Fibroblast of lung (primary cell): ENCODE results near the gene ACSS1. TPM values are rescaled to one million over a fixed set of nuclear protein-coding genes. Genes with fewer than 3 reads are reported as not detected.

Experiments
- DNase-seq, 2 donors: peaks; one replicate each; pipeline versions ENCODE4 v3.0.0 to v3.0.0-alpha.2; 2010; ENCODE audit warnings: low read depth in 2 of 2
- H2AFZ ChIP-seq: 2 replicates; pipeline ENCODE4 v1.5.1; 2012; ENCODE audit warnings: low read length, control low read depth, inconsistent platforms
- H3K27ac ChIP-seq: 2 replicates; pipeline ENCODE4 v1.5.1; 2011; ENCODE audit warnings: low read length, control low read depth; ENCODE audit not compliant: insufficient read depth
- H3K27me3 ChIP-seq: 2 replicates; pipeline ENCODE4 v1.5.1; 2011; ENCODE audit warnings: mild to moderate bottlenecking, low read length; ENCODE audit not compliant: control insufficient read depth, insufficient read depth
- H3K36me3 ChIP-seq: 2 replicates; pipeline ENCODE4 v1.5.1; 2011; ENCODE audit warnings: low read length; ENCODE audit not compliant: control insufficient read depth, insufficient read depth
- H3K4me1 ChIP-seq: 2 replicates; pipeline ENCODE4 v1.5.1; 2011; ENCODE audit warnings: low read length; ENCODE audit not compliant: control insufficient read depth, insufficient read depth; ENCODE audit errors: extremely low read depth
- H3K4me2 ChIP-seq: 2 replicates; pipeline ENCODE4 v1.5.1; 2011; ENCODE audit warnings: low read length, control low read depth; ENCODE audit not compliant: insufficient read depth; ENCODE audit errors: extremely low read depth
- H3K4me3 ChIP-seq, 4 experiments: fragments of 200-600 bp in 1 of 4; sonication (generic) in 1 of 4; replicated peaks in 1 of 4; 2 replicates each; pipeline ENCODE4 v1.5.1; 2011 to 2016; ENCODE audit warnings: low read length in 4 of 4, low read depth in 3 of 4, mild to moderate bottlenecking in 3 of 4, control low read depth in 2 of 4, inconsistent platforms in 1 of 4, mixed read lengths in 1 of 4; ENCODE audit not compliant: insufficient read depth in 1 of 4; ENCODE audit errors: control extremely low read depth in 1 of 4
- H3K79me2 ChIP-seq: 2 replicates; pipeline ENCODE4 v1.5.1; 2012; ENCODE audit warnings: mild to moderate bottlenecking, low read length, inconsistent platforms; ENCODE audit not compliant: control insufficient read depth, insufficient read depth
- H3K9ac ChIP-seq: 2 replicates; pipeline ENCODE4 v1.5.1; 2011; ENCODE audit warnings: mild to moderate bottlenecking, low read length, control low read depth; ENCODE audit not compliant: insufficient read depth
- H3K9me3 ChIP-seq: 2 replicates; pipeline ENCODE4 v1.5.1; 2012; ENCODE audit warnings: low read depth, low read length; ENCODE audit not compliant: control insufficient read depth, insufficient read depth
- H4K20me1 ChIP-seq: 2 replicates; pipeline ENCODE4 v1.5.1; 2011; ENCODE audit warnings: low read length; ENCODE audit not compliant: control insufficient read depth, insufficient read depth; ENCODE audit errors: extremely low read depth
- CTCF ChIP-seq, 2 donors: IDR thresholded peaks in 1 of 2; conservative IDR thresholded peaks in 1 of 2; 1 replicate in 1 of 2; 2 replicates in 1 of 2; pipeline ENCODE4 v1.5.1; 2011 to 2012; ENCODE audit warnings: low read length in 2 of 2, control low read depth in 1 of 2, inconsistent platforms in 1 of 2, low read depth in 1 of 2, mild to moderate bottlenecking in 1 of 2
- EZH2 ChIP-seq: IDR thresholded peaks from 2 replicates; pipeline ENCODE4 v1.5.1; 2012; ENCODE audit warnings: low read length, control low read depth, mild to moderate bottlenecking; ENCODE audit errors: missing control alignments
- polyA plus RNA-seq, 2 donors: library from polyadenylated mRNA; depleted of rRNA in 1 of 2; stranded (reverse) in 1 of 2; unstranded in 1 of 2; fragments of >200 nt; gene quantifications; 2 replicates each; pipeline ENCODE4 v1.2.1, GENCODE V29; 2011 to 2012; ENCODE audit warnings: missing spikeins in 1 of 2
- total RNA-seq: library from RNA; depleted of rRNA; stranded (reverse); fragments of >200 nt; gene quantifications from 2 replicates; pipeline ENCODE4 v1.2.1, GENCODE V29; 2014

The ACSS1 gene
- total and polyA plus RNA-seq, 2 donors (not counting 1 experiment from before 2014, with no cell fraction given), result 1.3 to 3.4 TPM

- TF ChIP-seq EZH2 (no peak), CTCF (conservative IDR thresholded peaks at IDR 0.05 in 1 of 2, IDR thresholded peaks at IDR 0.05 in 1 of 2; ENCODE audit: low read depth in 1 of 2, low read length in 2 of 2) (no peak)
- no peak overlapping the region for H3K9ac ChIP-seq
- H3K4me3 ChIP-seq, result no peak overlapping the region
- no peak overlapping the region for H3K27ac ChIP-seq
- no peak overlapping the region for H3K4me2 ChIP-seq
- H3K36me3 ChIP-seq, result peaks cover 15% of the 10 kb centered on the region
- DNase-seq, result no peak
- no peak overlapping the region for H2AFZ ChIP-seq
- no peaks in the 10 kb centered on the region for H3K79me2 ChIP-seq
- no peaks in the 10 kb centered on the region for H3K9me3 ChIP-seq
- no peaks in the 10 kb centered on the region for H4K20me1 ChIP-seq
- no peaks in the 10 kb centered on the region for H3K27me3 ChIP-seq
- no peaks in the 10 kb centered on the region for H3K4me1 ChIP-seq
These were observed 88.5 kb downstream of the ACSS1 start for GRCh38 chr20:24969186-24970029.

- Histone ChIP-seq H3K79me2 (no peaks in the 10 kb centered on the region), H3K4me1 (no peaks in the 10 kb centered on the region), H3K4me2 (no peak overlapping the region), H2AFZ (no peak overlapping the region), H3K9me3 (no peaks in the 10 kb centered on the region), H3K4me3 (no peak overlapping the region), H3K9ac (no peak overlapping the region), H3K27ac (no peak overlapping the region), H3K36me3 (peaks cover 19% of the 10 kb centered on the region), H4K20me1 (no peaks in the 10 kb centered on the region), H3K27me3 (no peaks in the 10 kb centered on the region)
- DNase-seq, result no peak
- TF ChIP-seq CTCF (conservative IDR thresholded peaks at IDR 0.05 in 1 of 2, IDR thresholded peaks at IDR 0.05 in 1 of 2; ENCODE audit: low read depth in 1 of 2, low read length in 2 of 2) (no peak), EZH2 (no peak)
These were observed 89.6 kb downstream of the ACSS1 start for GRCh38 chr20:24968278-24968800.

- TF ChIP-seq CTCF (conservative IDR thresholded peaks at IDR 0.05 in 1 of 2, IDR thresholded peaks at IDR 0.05 in 1 of 2; ENCODE audit: low read depth in 1 of 2, low read length in 2 of 2) (no peak), EZH2 (no peak)
- Histone ChIP-seq H3K9ac (no peak overlapping the region), H2AFZ (no peak overlapping the region), H3K27me3 (no peaks in the 10 kb centered on the region), H3K4me2 (no peak overlapping the region), H3K27ac (no peak overlapping the region), H3K4me1 (no peaks in the 10 kb centered on the region), H3K4me3 (no peak overlapping the region), H4K20me1 (no peaks in the 10 kb centered on the region), H3K9me3 (no peaks in the 10 kb centered on the region), H3K79me2 (no peaks in the 10 kb centered on the region), H3K36me3 (peaks cover 16% of the 10 kb centered on the region)
- no peak for DNase-seq
These were observed 91.5 kb downstream of the ACSS1 start for GRCh38 chr20:24966317-24967012.
